K562 (cell line): ENCODE data around the gene CACNA2D4. TPM values are rescaled to one million over a fixed set of nuclear protein-coding genes. Genes with fewer than 3 reads are reported as not detected.

Experiments
- ATAC-seq: fragments of 200-7000 bp; cut with Tn5 transposase; 3 replicates; pipeline ENCODE4 v1.9.1; 2020; ENCODE audit warnings: moderate library complexity
- BruUV-seq: library from RNA; stranded (reverse); fragments of 400-500 nt; replicated peaks from 2 replicates; lab custom pipeline; 2021; lab: Mats Ljungman, UMichigan
- CTCF ChIA-PET: fragments of 300-600 bp; formaldehyde crosslinking; extraction: SDS; loops from one replicate; lab custom pipeline; 2021; ENCODE audit warnings: low intra/inter-chr PET ratio; lab: Yijun Ruan, JAX
- POLR2A ChIA-PET: fragments of 300-600, 350-650 bp; sonication (Branson Sonifier 250); formaldehyde crosslinking; extraction: SDS; loops from one replicate; lab custom pipeline; 2021; ENCODE audit warnings: antibody characterized with exemption, inconsistent platforms; lab: Yijun Ruan, JAX
- DNase-seq, 4 experiments: peaks; one replicate each; pipeline versions ENCODE4 v3.0.0 to v3.0.0-alpha.2; 2011 to 2018; ENCODE audit warnings: low spot score in 3 of 4, mixed read lengths in 3 of 4; ENCODE audit errors: extremely low read depth in 1 of 4
- FAIRE-seq: peaks from 2 replicates; lab custom pipeline; 2011; peaks lifted over from hg19 to GRCh38; lab: Jason Lieb, UNC
- H2AFZ ChIP-seq: 2 replicates; pipeline ENCODE4 v1.6.0; 2011; ENCODE audit warnings: low read depth, low read length, control low read depth, inconsistent platforms
- H3K27ac ChIP-seq: fragments of 200-600 bp; 3 replicates; pipeline ENCODE4 v1.8.0; 2011; ENCODE audit warnings: low read depth, mild to moderate bottlenecking, control low read depth, inconsistent platforms, low read length, moderate library complexity, mixed read lengths; ENCODE audit errors: extremely low read depth
- H3K27me3 ChIP-seq, 2 experiments: fragments of 300-600 bp in 1 of 2; 2 replicates in 1 of 2; 3 replicates in 1 of 2; pipeline versions ENCODE4 v1.6.0 to v1.8.0; 2011; ENCODE audit warnings: inconsistent platforms in 2 of 2, low read length in 2 of 2, mild to moderate bottlenecking in 1 of 2, mixed read lengths in 1 of 2, moderate library complexity in 1 of 2; ENCODE audit not compliant: control insufficient read depth in 2 of 2, insufficient read depth in 2 of 2
- H3K36me3 ChIP-seq: fragments of 300-600 bp; 3 replicates; pipeline ENCODE4 v1.8.0; 2011; ENCODE audit warnings: mild to moderate bottlenecking, low read length, inconsistent platforms; ENCODE audit not compliant: control insufficient read depth, insufficient read depth
- H3K4me1 ChIP-seq, 2 experiments: fragments of 200-600 bp in 1 of 2; replicated peaks in 1 of 2; 2 replicates in 1 of 2; 3 replicates in 1 of 2; pipeline versions ENCODE4 v1.5.1 to v1.8.0; 2011; ENCODE audit warnings: inconsistent platforms in 2 of 2, low read length in 2 of 2, mild to moderate bottlenecking in 1 of 2, mixed read lengths in 1 of 2, moderate library complexity in 1 of 2; ENCODE audit not compliant: control insufficient read depth in 2 of 2, insufficient read depth in 2 of 2
- H3K4me2 ChIP-seq: 2 replicates; pipeline ENCODE4 v1.6.1; 2011; ENCODE audit warnings: low read length, control low read depth, inconsistent platforms, mixed read lengths; ENCODE audit not compliant: insufficient read depth
- H3K4me3 ChIP-seq: fragments of 200-600 bp; sonication (generic), shearing (Covaris generic); 2 replicates; pipeline ENCODE4 v1.5.1; 2016; ENCODE audit warnings: control low read depth, inconsistent platforms
- H3K79me2 ChIP-seq: fragments of 200-600 bp; 3 replicates; pipeline ENCODE4 v1.8.0; 2011; ENCODE audit warnings: low read length, inconsistent platforms; ENCODE audit not compliant: control insufficient read depth, insufficient read depth
- H3K9ac ChIP-seq, 2 experiments: 2 replicates each; pipeline versions ENCODE4 v1.6.0 to v1.6.1; 2011; ENCODE audit warnings: low read depth in 2 of 2, low read length in 2 of 2, control low read depth in 1 of 2, inconsistent platforms in 1 of 2, mild to moderate bottlenecking in 1 of 2, mixed read lengths in 1 of 2; ENCODE audit not compliant: insufficient read depth in 1 of 2
- H3K9me1 ChIP-seq: one replicate; pipeline ENCODE4 v1.6.0; 2011; ENCODE audit warnings: inconsistent platforms, mild to moderate bottlenecking, low read length, moderate library complexity; ENCODE audit not compliant: control insufficient read depth, insufficient read depth
- H3K9me3 ChIP-seq: replicated peaks from 2 replicates; pipeline ENCODE4 v1.5.1; 2011; ENCODE audit warnings: low read depth, low read length, inconsistent platforms; ENCODE audit not compliant: control insufficient read depth, insufficient read depth
- H4K20me1 ChIP-seq: replicated peaks from 2 replicates; pipeline ENCODE4 v1.6.1; 2011; ENCODE audit warnings: low read length, inconsistent platforms, mixed read lengths; ENCODE audit not compliant: control insufficient read depth, insufficient read depth
- FOXP4 ChIP-seq: sonication (generic); formaldehyde crosslinking; IDR thresholded peaks from 2 replicates; pipeline ENCODE4 v1.8.0; 2022; ENCODE audit warnings: mild to moderate bottlenecking, missing genetic modification reagents, borderline replicate concordance
- PTRF ChIP-seq: fragments of 450-650 bp; IDR thresholded peaks from 2 replicates; pipeline ENCODE4 v1.6.1; 2016; ENCODE audit warnings: mild to moderate bottlenecking, missing genetic modification characterization, missing compliant biosample characterization
- RERE ChIP-seq: sonication (generic); formaldehyde crosslinking; IDR thresholded peaks from 2 replicates; pipeline ENCODE4 v1.8.0; 2023; ENCODE audit warnings: missing genetic modification reagents, mild to moderate bottlenecking, borderline replicate concordance
- SMARCA5 ChIP-seq: fragments of 450-650 bp; IDR thresholded peaks from 2 replicates; pipeline ENCODE4 v1.6.1; 2016
- TCFL5 ChIP-seq: fragments of 250-450 bp; sonication (Bioruptor Pico); conservative IDR thresholded peaks from 2 replicates; pipeline ENCODE4 v1.6.1; 2021; ENCODE audit warnings: mild to moderate bottlenecking, moderate library complexity, matching md5 sums
- ZC3H11A ChIP-seq: IDR thresholded peaks from 2 replicates; pipeline ENCODE4 v1.6.1; 2012; ENCODE audit warnings: low read depth, low read length, improper control_type of control experiment
- ZNF695 ChIP-seq: fragments of 450-650 bp; formaldehyde crosslinking; IDR thresholded peaks from 2 replicates; pipeline ENCODE4 v1.4.0; 2020; ENCODE audit warnings: mild to moderate bottlenecking, moderate library complexity
- WGBS: fragments of 100-300 bp; shearing (Covaris generic); methylation state at CpG from one replicate; pipeline ENCODE4 v1.1.6; 2016; ENCODE audit warnings: low coverage, mixed read lengths; ENCODE audit not compliant: insufficient coverage; ENCODE audit errors: missing lambda C conversion rate; 5-methylcytosine and 5-hydroxymethylcytosine counted together
- in situ Hi-C: fragments of 300-500 bp; cut with MboI; formaldehyde crosslinking; loops from 4 replicates; pipeline ENCODE4 v1.15.0; 2018; ENCODE audit warnings: inconsistent platforms, mixed read lengths
- intact Hi-C: fragments of 100-400 bp; cut with micrococcal nuclease; formaldehyde crosslinking; loops from 2 replicates; pipeline ENCODE4 v1.14.2; 2022
- polyA plus RNA-seq, 8 experiments: library from polyadenylated mRNA; depleted of rRNA in 4 of 8; stranded (reverse) in 5 of 8; unstranded in 3 of 8; fragments of >200 nt; fragmentation: Nextera tagmentation in 2 of 8; fragmentation: Illumina TruSeq in 1 of 8; extraction: Ambion mirVana in 2 of 8; extraction: Trizol in 1 of 8; gene quantifications; 2 replicates each; pipeline versions ENCODE4 v1.2.1 to v1.2.3, GENCODE V29; 2011 to 2014; ENCODE audit warnings: inconsistent platforms in 1 of 8, missing spikeins in 1 of 8
- total RNA-seq, 7 experiments: library from RNA; depleted of rRNA in 6 of 7; stranded (reverse); fragments of >200 nt in 6 of 7; fragmentation: Illumina TruSeq in 2 of 7; extraction: Trizol in 2 of 7; gene quantifications; 2 replicates each; pipeline versions ENCODE4 v1.2.1 to v1.2.3, GENCODE V29; 2011 to 2021; ENCODE audit warnings: low replicate concordance in 1 of 7
- TF ChIP-seq, protein P1 (sequence below), 2 experiments: fragments of 450-650 bp in 1 of 2; sonication (generic) in 1 of 2; formaldehyde crosslinking in 1 of 2; IDR thresholded peaks in 1 of 2; conservative IDR thresholded peaks in 1 of 2; 2 replicates each; pipeline versions ENCODE4 v1.6.1 to v1.8.1; 2016 to 2023; ENCODE audit warnings: mild to moderate bottlenecking in 2 of 2, moderate library complexity in 2 of 2, inconsistent platforms in 1 of 2, missing genetic modification reagents in 1 of 2

The CACNA2D4 gene
- total and polyA plus RNA-seq, 9 of the 15 experiments (the other 6 are each of a cell fraction or from before 2014, with no cell fraction given) = 0.04 to 0.69 (median 0.40) TPM; not detected in 3

DNA sequence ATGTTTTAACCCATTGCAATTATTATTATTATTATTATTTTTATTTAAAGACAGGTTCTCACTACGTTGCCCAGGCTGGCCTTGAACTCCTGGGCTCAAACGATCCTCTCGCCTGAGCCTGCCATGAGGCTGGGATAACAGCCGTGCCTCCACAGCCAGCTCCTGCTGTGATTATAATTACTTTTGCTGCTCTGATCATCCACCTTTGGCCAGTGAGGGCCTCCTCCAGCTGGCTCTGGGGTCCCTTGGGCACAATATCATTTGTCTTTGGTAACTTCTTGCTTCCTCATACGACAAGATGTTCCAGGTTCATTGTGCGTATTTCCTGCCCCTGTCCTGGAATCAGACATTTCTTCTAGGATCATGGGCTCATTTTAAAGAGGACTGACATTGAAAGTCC is 69.7 kb downstream of the CACNA2D4 start:
- Histone ChIP-seq H3K27ac (no peak overlapping the region), H3K9me3 (no peaks in the 10 kb centered on the region), H3K79me2 (no peaks in the 10 kb centered on the region), H3K27me3 (peaks cover 16 to 44% of the 10 kb centered on the region in 2 experiments; a peak in 4 of 5 replicates), H4K20me1 (no peaks in the 10 kb centered on the region), H3K36me3 (no peaks in the 10 kb centered on the region), H2AFZ (no peak overlapping the region), H3K4me2 (no peak overlapping the region), H3K4me1 (peaks cover 0 to 4% of the 10 kb centered on the region in 2 experiments; a peak in 2 of 5 replicates), H3K9ac (no peak overlapping the region), H3K9me1 (no peaks in the 10 kb centered on the region), H3K4me3 (no peak overlapping the region)
- ATAC-seq = no peak
- intact Hi-C loops = no loop called here
- no peak for TF ChIP-seq ZNF695 (CRISPR knock-in tag)
- TF ChIP-seq, protein P1, sequence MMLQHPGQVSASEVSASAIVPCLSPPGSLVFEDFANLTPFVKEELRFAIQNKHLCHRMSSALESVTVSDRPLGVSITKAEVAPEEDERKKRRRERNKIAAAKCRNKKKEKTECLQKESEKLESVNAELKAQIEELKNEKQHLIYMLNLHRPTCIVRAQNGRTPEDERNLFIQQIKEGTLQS (IDR thresholded peaks at IDR 0.05) = no peak
- TF ChIP-seq, protein P1 (CRISPR knock-in tag; conservative IDR thresholded peaks at IDR 0.05) = no peak
- TF ChIP-seq RERE (CRISPR knock-in tag) = no peak
- no peak for TF ChIP-seq TCFL5
- no peak for TF ChIP-seq SMARCA5
- no peak for TF ChIP-seq PTRF
- no peak for TF ChIP-seq FOXP4 (CRISPR knock-in tag)
- TF ChIP-seq ZC3H11A = no peak
- WGBS = 2% methylated on average over 6 of the region's 6 CpGs
- BruUV-seq = no TSS peak
- ChIA-PET CTCF (no interaction called here), POLR2A (no interaction called here)
- in situ Hi-C loops = no loop called here
- no peak for DNase-seq
- FAIRE-seq = no peak
